GM23248 (cell line): ENCODE results near the gene MALT1. TPM values are rescaled to one million over a fixed set of nuclear protein-coding genes. Genes with fewer than 3 reads are reported as not detected.
A peak's percentile ranks its signal among the peaks of the same experiment; 100 is the strongest.

Experiments
- DNase-seq: peaks from one replicate; pipeline ENCODE4 v3.0.0-alpha.2; 2015
- H2AFZ ChIP-seq: fragments of 200-600 bp; sonication (generic); 2 replicates; pipeline ENCODE4 v1.6.1; 2016; ENCODE audit warnings: antibody characterized with exemption
- H3F3A ChIP-seq: fragments of 200-600 bp; sonication (generic); 2 replicates; pipeline ENCODE4 v1.6.1; 2016; ENCODE audit warnings: mild to moderate bottlenecking, antibody characterized with exemption, mixed run types; ENCODE audit not compliant: insufficient read depth
- H3K27ac ChIP-seq: fragments of 200-600 bp; sonication (generic); 2 replicates; pipeline ENCODE4 v1.5.1; 2016; ENCODE audit warnings: mild to moderate bottlenecking
- H3K27me3 ChIP-seq: fragments of 200-600 bp; sonication (generic); replicated peaks from 2 replicates; pipeline ENCODE4 v1.6.1; 2016; ENCODE audit warnings: mild to moderate bottlenecking; ENCODE audit not compliant: insufficient read depth
- H3K36me3 ChIP-seq: fragments of 200-600 bp; sonication (generic); 2 replicates; pipeline ENCODE4 v1.6.1; 2016; ENCODE audit warnings: low read depth, mild to moderate bottlenecking
- H3K4me1 ChIP-seq: fragments of 200-600 bp; sonication (generic); 2 replicates; pipeline ENCODE4 v1.6.1; 2016; ENCODE audit warnings: mild to moderate bottlenecking; ENCODE audit not compliant: insufficient read depth
- H3K4me2 ChIP-seq: fragments of 200-600 bp; sonication (generic); one replicate; pipeline ENCODE4 v1.6.1; 2016; ENCODE audit warnings: mild to moderate bottlenecking; ENCODE audit not compliant: unreplicated experiment
- H3K4me3 ChIP-seq: fragments of 200-600 bp; sonication (generic); 2 replicates; pipeline ENCODE4 v1.5.1; 2016; ENCODE audit warnings: mild to moderate bottlenecking
- H3K79me2 ChIP-seq: fragments of 200-600 bp; sonication (generic); 2 replicates; pipeline ENCODE4 v1.6.1; 2016; ENCODE audit warnings: mild to moderate bottlenecking; ENCODE audit not compliant: insufficient read depth
- H3K9ac ChIP-seq: fragments of 200-600 bp; sonication (generic); 2 replicates; pipeline ENCODE4 v1.6.1; 2016; ENCODE audit warnings: mild to moderate bottlenecking
- H3K9me2 ChIP-seq: fragments of 200-600 bp; sonication (generic); 2 replicates; pipeline ENCODE4 v1.6.1; 2016; ENCODE audit warnings: mixed run types, mild to moderate bottlenecking, moderate library complexity; ENCODE audit not compliant: insufficient read depth
- H3K9me3 ChIP-seq: fragments of 200-600 bp; sonication (generic); one replicate; pipeline ENCODE4 v1.6.1; 2017; ENCODE audit warnings: low read depth
- H4K20me1 ChIP-seq: fragments of 200-600 bp; sonication (generic); 2 replicates; pipeline ENCODE4 v1.6.0; 2016; ENCODE audit not compliant: insufficient read depth
- EZH2 ChIP-seq: fragments of 200-600 bp; sonication (generic); IDR thresholded peaks from 2 replicates; pipeline ENCODE4 v1.6.1; 2018; ENCODE audit warnings: antibody characterized with exemption, mild to moderate bottlenecking; ENCODE audit not compliant: insufficient read depth, poor library complexity, severe bottlenecking
- EZH2phosphoT487 ChIP-seq: fragments of 200-600 bp; sonication (generic); IDR thresholded peaks from 2 replicates; pipeline ENCODE4 v1.6.1; 2018; ENCODE audit warnings: antibody characterized with exemption, moderate library complexity, mild to moderate bottlenecking, low read depth; ENCODE audit not compliant: insufficient read depth
- WGBS, 2 experiments: methylation state at CpG; one replicate each; pipeline ENCODE4 v1.1.6; 2015 to 2017; ENCODE audit warnings: low lambda C conversion rate in 2 of 2, low coverage in 1 of 2; ENCODE audit errors: missing lambda C conversion rate in 2 of 2; 5-methylcytosine and 5-hydroxymethylcytosine counted together
- in situ Hi-C: fragments of 300-500 bp; cut with MboI; formaldehyde crosslinking; loops from 2 replicates; pipeline ENCODE4 v1.15.0; 2020
- polyA plus RNA-seq: library from polyadenylated mRNA; unstranded; fragments of >200 nt; fragmentation: Nextera tagmentation; extraction: Ambion mirVana; gene quantifications from 2 replicates; pipeline ENCODE4 v1.2.1, GENCODE V29; 2016
- total RNA-seq: library from RNA; depleted of rRNA; stranded (reverse); fragments of >200 nt; shearing (Covaris generic); gene quantifications from 2 replicates; pipeline ENCODE4 v1.2.3, GENCODE V29; 2014

MALT1 gene
- total and polyA plus RNA-seq, 2 experiments from 2014 or later, result 12.6 to 42.5 TPM

GRCh38 chr18:58766946-58767345 is 95.7 kb downstream of the MALT1 start:
- no peak for DNase-seq
- no peaks in the 10 kb centered on the region for H3K36me3 ChIP-seq
- H3K4me3 ChIP-seq, result no peak overlapping the region
- H2AFZ ChIP-seq, result no peak overlapping the region
- no peaks in the 10 kb centered on the region for H3K9me3 ChIP-seq
- H3K27me3 ChIP-seq, result peaks cover 14% of the 10 kb centered on the region
- WGBS, 2 experiments, result 65 to 68% methylated on average over 7 of the region's 7 CpGs
- in situ Hi-C loops, result no loop called here
- H4K20me1 ChIP-seq, result no peaks in the 10 kb centered on the region
- H3K4me2 ChIP-seq, result no peak overlapping the region
- H3K4me1 ChIP-seq, result no peaks in the 10 kb centered on the region; the same call in 1 of the 2 replicates
- no peak overlapping the region for H3K27ac ChIP-seq
- no peaks in the 10 kb centered on the region for H3K79me2 ChIP-seq
- H3K9ac ChIP-seq, result no peak overlapping the region
- no peaks in the 10 kb centered on the region for H3F3A ChIP-seq
- no peaks in the 10 kb centered on the region for H3K9me2 ChIP-seq
- no peak for TF ChIP-seq EZH2phosphoT487
- TF ChIP-seq EZH2, result no peak

GRCh38 chr18:58768293-58768974 is 97.2 kb downstream of the MALT1 start:
- DNase-seq, result peak; percentile 81
- 10 to 15% methylated on average over 34 to 40 of the region's 40 CpGs for WGBS, 2 experiments
- Histone ChIP-seq H3K4me2 (no peak overlapping the region), H3K9ac (no peak overlapping the region), H3K4me1 (no peaks in the 10 kb centered on the region; the same call in 1 of the 2 replicates), H3K9me2 (no peaks in the 10 kb centered on the region), H3K79me2 (no peaks in the 10 kb centered on the region), H2AFZ (0 out of 2 replicates have a peak overlapping the region, but pooled peaks have one; percentile 26), H3K27ac (no peak overlapping the region), H3F3A (no peaks in the 10 kb centered on the region), H3K36me3 (no peaks in the 10 kb centered on the region), H4K20me1 (no peaks in the 10 kb centered on the region), H3K4me3 (peak overlapping the region; percentile 52), H3K27me3 (peaks cover 14% of the 10 kb centered on the region), H3K9me3 (no peaks in the 10 kb centered on the region)
- in situ Hi-C loops, result no loop called here
- TF ChIP-seq EZH2phosphoT487 (no peak), EZH2 (no peak)

- Histone ChIP-seq H3K4me1 (no peaks in the 10 kb centered on the region; the same call in 1 of the 2 replicates), H3K9me3 (no peaks in the 10 kb centered on the region), H3K79me2 (no peaks in the 10 kb centered on the region), H3K4me2 (no peak overlapping the region), H3K27me3 (peaks cover 14% of the 10 kb centered on the region), H3K4me3 (no peak overlapping the region), H3K9ac (no peak overlapping the region), H3K27ac (no peak overlapping the region), H3K9me2 (no peaks in the 10 kb centered on the region), H3K36me3 (no peaks in the 10 kb centered on the region), H3F3A (no peaks in the 10 kb centered on the region), H4K20me1 (no peaks in the 10 kb centered on the region), H2AFZ (no peak overlapping the region)
- WGBS, 2 experiments, result 72 to 76% methylated on average over 8 of the region's 8 CpGs
- DNase-seq, result no peak
- in situ Hi-C loops, result no loop called here
- TF ChIP-seq EZH2phosphoT487 (no peak), EZH2 (no peak)
Observed at GRCh38 chr18:58769321-58769720, 98.1 kb downstream of the MALT1 start.

GRCh38 chr18:58770601-58771000 is 99.3 kb downstream of the MALT1 start:
- in situ Hi-C loops, result no loop called here
- Histone ChIP-seq H3K9ac (no peak overlapping the region), H3K79me2 (no peaks in the 10 kb centered on the region), H3K4me3 (no peak overlapping the region), H3K9me3 (no peaks in the 10 kb centered on the region), H3K4me2 (no peak overlapping the region), H3K27me3 (peaks cover 14% of the 10 kb centered on the region), H2AFZ (no peak overlapping the region), H4K20me1 (no peaks in the 10 kb centered on the region), H3K36me3 (no peaks in the 10 kb centered on the region), H3K9me2 (no peaks in the 10 kb centered on the region), H3K27ac (no peak overlapping the region), H3K4me1 (no peaks in the 10 kb centered on the region), H3F3A (no peaks in the 10 kb centered on the region)
- WGBS, 2 experiments, result 74 to 90% methylated on average over 1 of the region's 1 CpG
- TF ChIP-seq EZH2, result no peak
- no peak for TF ChIP-seq EZH2phosphoT487
- no peak for DNase-seq
